CD8-positive, alpha-beta memory T cell (primary cell): ENCODE data around the gene ZMYND11. TPM values are rescaled to one million over a fixed set of nuclear protein-coding genes. Genes with fewer than 3 reads are reported as not detected.

Experiments
- CTCF ChIA-PET: fragments of 350-600 bp; sonication (Branson Sonifier 250); formaldehyde crosslinking; loops from one replicate; lab custom pipeline; 2021; ENCODE audit warnings: antibody characterized with exemption; lab: Charles Lee
- POLR2A ChIA-PET: fragments of 350-600 bp; sonication (Branson Sonifier 250); formaldehyde crosslinking; loops from one replicate; lab custom pipeline; 2021; ENCODE audit warnings: antibody characterized with exemption; lab: Charles Lee
- DNase-seq, 5 donors: peaks; one replicate each; pipeline versions ENCODE4 v3.0.0 to v3.0.0-alpha.2; 2020 to 2022; ENCODE audit warnings: mixed read lengths in 1 of 5
- H3K27ac ChIP-seq: one replicate; pipeline ENCODE4 v1.7.0; 2013; ENCODE audit warnings: low read depth, mild to moderate bottlenecking, low read length, moderate library complexity
- H3K27me3 ChIP-seq: 2 replicates; pipeline ENCODE4 v1.7.0; 2013; ENCODE audit warnings: low read length, mild to moderate bottlenecking; ENCODE audit not compliant: insufficient read depth, poor library complexity, severe bottlenecking
- H3K36me3 ChIP-seq: 2 replicates; pipeline ENCODE4 v1.7.0; 2013; ENCODE audit warnings: mild to moderate bottlenecking, low read length, moderate library complexity; ENCODE audit not compliant: insufficient read depth
- H3K4me1 ChIP-seq: 2 replicates; pipeline ENCODE4 v1.7.0; 2013; ENCODE audit warnings: mild to moderate bottlenecking, low read length, moderate library complexity; ENCODE audit not compliant: insufficient read depth
- H3K4me3 ChIP-seq: 2 replicates; pipeline ENCODE4 v1.7.0; 2013; ENCODE audit warnings: mild to moderate bottlenecking, low read length
- H3K9me3 ChIP-seq: 2 replicates; pipeline ENCODE4 v1.7.0; 2013; ENCODE audit warnings: mild to moderate bottlenecking, low read length
- H3K27ac Mint-ChIP-seq, 8 donors: one replicate each; pipeline ENCODE4 v1.8.0; 2020 to 2021; ENCODE audit warnings: mixed read lengths in 8 of 8, mild to moderate bottlenecking in 6 of 8, inconsistent platforms in 3 of 8, moderate library complexity in 3 of 8
- H3K27me3 Mint-ChIP-seq, 2 donors: one replicate each; pipeline ENCODE4 v1.8.0; 2020 to 2021; ENCODE audit warnings: mixed read lengths in 2 of 2, mild to moderate bottlenecking in 1 of 2, moderate library complexity in 1 of 2
- H3K36me3 Mint-ChIP-seq, 3 donors: one replicate each; pipeline ENCODE4 v1.8.0; 2020 to 2021; ENCODE audit warnings: mixed read lengths in 3 of 3, inconsistent platforms in 1 of 3, mild to moderate bottlenecking in 1 of 3
- H3K4me1 Mint-ChIP-seq, 3 donors: one replicate each; pipeline ENCODE4 v1.8.0; 2020 to 2021; ENCODE audit warnings: mixed read lengths in 3 of 3, inconsistent platforms in 1 of 3, mild to moderate bottlenecking in 1 of 3
- H3K4me3 Mint-ChIP-seq, 7 donors: one replicate each; pipeline ENCODE4 v1.8.0; 2020 to 2021; ENCODE audit warnings: mixed read lengths in 7 of 7, mild to moderate bottlenecking in 6 of 7, moderate library complexity in 4 of 7, inconsistent platforms in 2 of 7
- H3K9me3 Mint-ChIP-seq, 5 donors: one replicate each; pipeline ENCODE4 v1.8.0; 2020 to 2022; ENCODE audit warnings: mixed read lengths in 5 of 5, mild to moderate bottlenecking in 3 of 5, moderate library complexity in 2 of 5, inconsistent platforms in 1 of 5
- polyA plus RNA-seq: library from polyadenylated mRNA; unstranded; fragments of 300-500 nt; fragmentation: Illumina TruSeq; gene quantifications from one replicate; pipeline ENCODE4 v1.2.3, GENCODE V29; 2021
- total RNA-seq, 2 experiments: library from RNA; stranded (reverse); gene quantifications; one replicate each; pipeline ENCODE4 v1.2.3, GENCODE V29; 2021

The ZMYND11 gene
- total and polyA plus RNA-seq, 3 experiments from 2014 or later, result 34.9 to 53.5 (median 36.7) TPM

DNA sequence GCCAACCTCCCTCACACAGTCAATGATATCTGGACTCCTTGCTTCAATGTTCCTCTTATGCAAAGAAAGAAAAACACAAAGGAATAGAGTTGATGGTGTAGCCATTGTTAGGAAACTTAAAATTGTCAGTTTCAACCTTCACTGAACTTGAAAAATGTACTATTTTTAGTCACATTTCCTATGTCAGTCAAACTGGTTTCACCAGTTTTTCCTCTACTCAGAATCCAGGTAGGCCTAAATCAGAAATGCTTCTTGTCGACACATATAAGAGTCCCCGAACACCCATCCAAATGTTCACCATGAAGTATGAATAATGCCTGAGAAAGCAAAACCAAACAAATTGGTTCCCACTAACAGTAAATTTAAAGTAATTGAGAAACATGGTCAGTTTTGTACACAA, 42.4 kb upstream of the ZMYND11 start:
- Histone ChIP-seq H3K4me3 (no peak overlapping the region), H3K4me1 (no peaks in the 10 kb centered on the region), H3K27ac (no peak overlapping the region), H3K36me3 (no peaks in the 10 kb centered on the region), H3K27me3 (no peaks in the 10 kb centered on the region), H3K9me3 (peaks cover 3% of the 10 kb centered on the region)
- Mint-ChIP-seq H3K4me1 (no peaks in the 10 kb centered on the region), H3K4me3 (no peak overlapping the region), H3K27me3 (peaks cover 3 to 11% of the 10 kb centered on the region in 2 donors), H3K27ac (no peak overlapping the region), H3K36me3 (peaks cover 1 to 25% (median 2%) of the 10 kb centered on the region in 3 donors), H3K9me3 (peaks cover 10 to 33% (median 24%) of the 10 kb centered on the region in 5 donors)
- CTCF ChIA-PET, result no interaction called here
- POLR2A ChIA-PET, result no interaction called here
- DNase-seq, result no peak

DNA sequence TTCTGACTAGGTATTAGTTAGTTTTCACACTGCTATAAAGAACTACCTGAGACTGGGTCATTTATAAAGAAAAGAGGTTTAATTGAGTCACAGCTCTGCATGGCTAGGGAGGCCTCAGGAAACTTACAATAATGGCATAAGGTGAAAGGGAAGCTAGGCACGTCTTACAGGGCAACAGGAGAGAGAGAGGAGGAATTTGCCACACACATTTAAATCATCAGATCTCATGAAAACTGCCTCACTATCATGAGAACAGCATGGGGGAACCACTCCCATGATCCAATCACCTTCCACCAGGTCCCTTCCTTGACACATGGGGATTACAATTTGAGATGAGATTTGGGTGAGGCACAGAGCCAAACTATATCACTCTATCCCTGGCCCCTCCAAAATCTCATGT, 40.6 kb upstream of the ZMYND11 start:
- no peaks in the 10 kb centered on the region for H3K27me3 ChIP-seq
- Mint-ChIP-seq H3K4me1 (no peaks in the 10 kb centered on the region), H3K36me3 (peaks cover 1 to 25% (median 2%) of the 10 kb centered on the region in 3 donors), H3K27ac (no peak overlapping the region), H3K9me3 (peaks cover 12 to 36% (median 27%) of the 10 kb centered on the region in 5 donors), H3K4me3 (no peak overlapping the region), H3K27me3 (peaks cover 2 to 9% of the 10 kb centered on the region in 2 donors)
- H3K27ac ChIP-seq, result no peak overlapping the region
- DNase-seq, result no peak
- no peak overlapping the region for H3K4me3 ChIP-seq
- CTCF ChIA-PET, result no interaction called here
- no peaks in the 10 kb centered on the region for H3K4me1 ChIP-seq
- H3K36me3 ChIP-seq, result no peaks in the 10 kb centered on the region
- POLR2A ChIA-PET, result no interaction called here
- peaks cover 3% of the 10 kb centered on the region for H3K9me3 ChIP-seq

DNA sequence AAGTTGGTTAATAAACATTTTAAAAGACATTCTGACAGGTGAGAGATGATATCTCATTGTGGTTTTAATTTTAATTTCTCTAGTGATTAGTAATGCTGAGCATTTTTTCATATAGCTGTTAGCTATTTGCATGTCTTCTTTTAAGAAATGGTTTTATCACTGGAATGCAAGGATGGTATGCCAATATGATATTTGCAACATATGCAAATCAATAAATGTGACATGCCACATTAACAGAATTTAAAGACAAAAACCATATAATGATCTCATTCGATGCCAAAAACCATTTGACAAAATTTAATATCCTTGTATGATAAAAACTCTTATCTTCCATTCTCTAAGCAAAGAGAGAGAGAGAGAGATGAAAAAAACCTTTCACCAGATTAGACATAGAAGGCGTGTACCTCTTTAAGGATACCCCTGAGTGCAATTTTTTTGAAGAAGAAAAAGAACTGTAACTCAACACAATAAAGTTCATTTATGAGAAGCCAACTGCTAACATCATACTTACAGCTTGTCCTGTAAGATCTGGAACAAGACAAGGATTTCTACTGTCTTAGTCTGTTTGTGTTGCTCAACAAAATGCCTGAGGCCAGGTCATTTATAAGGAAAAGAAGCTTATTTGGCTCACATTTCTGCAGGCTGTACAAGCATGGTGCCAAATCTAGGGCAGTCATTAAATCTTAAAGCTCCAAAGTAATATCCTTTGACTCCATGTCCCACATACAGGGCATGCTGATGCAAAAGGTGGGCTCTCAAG, 39.7 kb upstream of the ZMYND11 start:
- Histone ChIP-seq H3K4me1 (no peaks in the 10 kb centered on the region), H3K27ac (no peak overlapping the region), H3K27me3 (no peaks in the 10 kb centered on the region), H3K9me3 (peaks cover 3% of the 10 kb centered on the region), H3K4me3 (no peak overlapping the region), H3K36me3 (no peaks in the 10 kb centered on the region)
- ChIA-PET CTCF (no interaction called here), POLR2A (no interaction called here)
- Mint-ChIP-seq H3K4me1 (no peaks in the 10 kb centered on the region), H3K9me3 (peaks cover 12 to 36% (median 27%) of the 10 kb centered on the region in 5 donors), H3K27me3 (peaks cover 2 to 7% of the 10 kb centered on the region in 2 donors), H3K27ac (no peak overlapping the region), H3K36me3 (peaks cover 1 to 25% (median 2%) of the 10 kb centered on the region in 3 donors), H3K4me3 (no peak overlapping the region)
- no peak for DNase-seq

DNA sequence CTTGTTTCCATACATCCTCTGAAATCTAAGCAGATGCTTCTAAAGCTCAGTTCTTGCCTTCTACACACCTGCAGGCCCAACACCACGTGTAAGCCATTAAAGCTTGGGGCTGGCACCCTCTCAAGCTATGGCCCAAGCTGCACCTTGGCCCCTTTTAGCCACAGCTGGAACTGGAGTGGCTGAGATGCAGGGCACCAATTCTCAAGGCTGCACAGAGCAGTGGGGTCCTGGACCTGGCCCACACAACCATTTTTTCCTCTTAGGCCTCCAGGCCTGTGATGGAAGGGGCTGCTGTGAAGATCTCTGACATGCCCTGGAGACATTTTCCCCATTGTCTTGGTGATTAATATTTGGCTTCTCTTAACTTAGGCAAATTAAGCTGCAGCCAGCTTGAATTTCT, 38.8 kb upstream of the ZMYND11 start:
- peaks cover 2 to 6% of the 10 kb centered on the region in 2 donors for H3K27me3 Mint-ChIP-seq
- Histone ChIP-seq H3K4me1 (no peaks in the 10 kb centered on the region), H3K36me3 (no peaks in the 10 kb centered on the region), H3K4me3 (no peak overlapping the region), H3K27ac (no peak overlapping the region), H3K9me3 (peaks cover 3% of the 10 kb centered on the region), H3K27me3 (no peaks in the 10 kb centered on the region)
- no peaks in the 10 kb centered on the region for H3K4me1 Mint-ChIP-seq
- H3K4me3 Mint-ChIP-seq, result no peak overlapping the region
- ChIA-PET POLR2A (no interaction called here), CTCF (no interaction called here)
- peaks cover 12 to 36% (median 27%) of the 10 kb centered on the region in 5 donors for H3K9me3 Mint-ChIP-seq
- no peak overlapping the region for H3K27ac Mint-ChIP-seq
- DNase-seq, result no peak
- H3K36me3 Mint-ChIP-seq, result peaks cover 1 to 25% (median 2%) of the 10 kb centered on the region in 3 donors

DNA sequence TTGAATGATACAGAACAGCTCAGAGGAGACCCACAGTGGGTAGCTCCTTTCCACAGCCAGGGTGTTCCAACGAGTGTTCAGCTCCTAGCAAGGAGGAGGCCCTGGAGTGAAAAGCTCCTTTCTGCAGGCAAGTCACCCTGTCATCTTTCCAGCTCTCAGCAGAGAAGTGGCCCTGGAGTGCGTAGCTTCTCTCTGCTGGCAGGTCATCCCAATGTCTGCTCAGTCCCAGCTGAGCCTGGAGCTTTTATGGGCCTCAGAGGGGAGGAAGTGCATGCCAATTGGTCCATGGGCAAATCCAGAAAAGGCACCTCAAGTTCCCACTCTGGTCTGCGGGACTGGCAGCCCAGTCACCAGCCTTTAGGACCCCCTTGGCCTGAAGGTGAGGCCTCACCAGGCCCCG, 30.8 kb upstream of the ZMYND11 start:
- Histone ChIP-seq H3K27ac (no peak overlapping the region), H3K27me3 (no peaks in the 10 kb centered on the region), H3K36me3 (no peaks in the 10 kb centered on the region), H3K4me1 (no peaks in the 10 kb centered on the region), H3K9me3 (no peaks in the 10 kb centered on the region), H3K4me3 (no peak overlapping the region)
- H3K9me3 Mint-ChIP-seq, result no peaks in the 10 kb centered on the region
- no peak overlapping the region for H3K27ac Mint-ChIP-seq
- no peak overlapping the region for H3K4me3 Mint-ChIP-seq
- DNase-seq, result no peak
- CTCF ChIA-PET, result no interaction called here
- H3K36me3 Mint-ChIP-seq, result no peaks in the 10 kb centered on the region
- H3K4me1 Mint-ChIP-seq, result peaks cover 0 to 6% (median 3%) of the 10 kb centered on the region in 3 donors
- peaks cover 0 to 20% of the 10 kb centered on the region in 2 donors for H3K27me3 Mint-ChIP-seq
- POLR2A ChIA-PET, result no interaction called here

DNA sequence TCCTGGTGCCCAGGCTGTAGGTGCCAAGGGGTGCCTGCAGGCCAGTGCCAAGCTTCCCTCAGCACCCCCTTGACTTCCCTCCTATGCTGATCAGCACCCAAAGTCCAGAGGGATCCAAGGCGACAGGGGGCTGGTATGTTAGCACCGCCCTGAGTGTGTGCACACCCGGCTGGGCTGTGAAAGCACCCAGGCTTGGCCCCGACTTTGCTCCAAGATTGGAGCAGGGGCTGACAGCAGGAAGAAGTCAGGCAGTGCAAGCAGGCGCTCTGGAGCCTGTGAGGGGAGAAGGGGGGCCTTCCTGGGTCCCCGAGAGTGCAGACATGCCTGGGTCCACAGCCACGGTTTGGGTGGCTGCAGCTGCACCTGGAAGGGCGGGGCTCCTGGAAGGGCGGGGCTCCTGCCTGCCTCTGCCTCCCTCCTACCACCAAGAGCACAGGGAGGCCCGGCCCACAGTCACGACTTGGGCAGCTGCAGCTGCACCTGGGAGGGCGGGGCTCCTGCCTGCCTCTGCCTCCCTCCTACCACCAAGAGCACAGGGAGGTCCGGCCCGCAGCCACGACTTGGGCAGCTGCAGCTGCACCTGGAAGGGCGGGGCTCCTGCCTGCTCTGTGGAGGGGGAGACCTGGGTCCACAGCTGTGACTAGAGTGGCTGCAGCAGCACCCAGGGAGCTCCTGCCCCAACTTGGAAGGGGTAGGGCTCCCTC, 30.2 kb upstream of the ZMYND11 start:
- Histone ChIP-seq H3K4me3 (no peak overlapping the region), H3K4me1 (no peaks in the 10 kb centered on the region), H3K36me3 (no peaks in the 10 kb centered on the region), H3K27ac (no peak overlapping the region), H3K27me3 (no peaks in the 10 kb centered on the region), H3K9me3 (no peaks in the 10 kb centered on the region)
- ChIA-PET POLR2A (no interaction called here), CTCF (no interaction called here)
- no peaks in the 10 kb centered on the region for H3K9me3 Mint-ChIP-seq
- no peaks in the 10 kb centered on the region for H3K36me3 Mint-ChIP-seq
- peaks cover 0 to 6% (median 3%) of the 10 kb centered on the region in 3 donors for H3K4me1 Mint-ChIP-seq
- no peak for DNase-seq
- no peak overlapping the region for H3K27ac Mint-ChIP-seq
- H3K4me3 Mint-ChIP-seq, result no peak overlapping the region
- peaks cover 0 to 23% of the 10 kb centered on the region in 2 donors for H3K27me3 Mint-ChIP-seq

DNA sequence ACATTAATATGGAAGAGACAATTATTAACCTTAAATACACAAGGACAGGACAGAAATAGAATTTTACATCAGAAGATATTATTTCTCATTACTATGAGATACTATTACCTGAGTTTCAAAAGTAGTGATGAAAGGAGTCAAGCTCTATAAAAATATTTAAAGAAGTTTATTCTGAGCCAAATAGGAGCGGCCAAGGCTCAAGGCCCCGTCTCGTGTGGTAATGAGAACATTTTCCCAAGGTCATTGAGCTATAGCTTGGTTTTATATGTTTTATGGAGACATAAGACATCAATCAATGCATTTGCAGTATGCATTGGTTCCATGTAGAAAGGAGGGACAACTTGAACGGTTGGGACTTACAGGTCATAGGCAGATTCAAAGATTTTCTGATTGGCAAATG, 29.4 kb upstream of the ZMYND11 start:
- no peak overlapping the region for H3K4me3 ChIP-seq
- Mint-ChIP-seq H3K27ac (peak overlapping the region in 1 of 8 donors; percentile 4), H3K27me3 (peaks cover 0 to 23% of the 10 kb centered on the region in 2 donors), H3K9me3 (no peaks in the 10 kb centered on the region), H3K4me3 (no peak overlapping the region), H3K36me3 (no peaks in the 10 kb centered on the region), H3K4me1 (peaks cover 0 to 6% (median 3%) of the 10 kb centered on the region in 3 donors)
- H3K36me3 ChIP-seq, result no peaks in the 10 kb centered on the region
- ChIA-PET CTCF (no interaction called here), POLR2A (no interaction called here)
- no peak for DNase-seq
- no peaks in the 10 kb centered on the region for H3K4me1 ChIP-seq
- H3K27ac ChIP-seq, result no peak overlapping the region
- H3K9me3 ChIP-seq, result no peaks in the 10 kb centered on the region
- no peaks in the 10 kb centered on the region for H3K27me3 ChIP-seq

DNA sequence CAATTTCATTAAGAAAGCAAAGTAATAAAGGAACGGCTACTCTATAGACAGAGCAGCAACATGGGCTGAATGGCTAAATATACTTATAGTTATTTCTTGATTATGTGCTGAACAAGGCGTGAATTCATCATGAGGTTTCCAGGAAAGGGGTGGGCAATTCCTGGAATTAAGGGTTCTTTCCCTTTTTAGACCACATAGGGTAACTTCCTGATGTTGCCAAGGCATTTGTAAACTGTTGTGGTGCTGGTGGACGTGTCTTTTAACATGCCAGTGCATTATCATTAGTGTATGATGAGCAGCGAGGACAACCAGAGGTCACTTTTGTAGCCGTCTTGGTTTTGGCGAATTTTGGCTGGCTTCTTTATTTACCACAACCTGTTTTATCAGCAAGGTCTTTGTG, 28.5 kb upstream of the ZMYND11 start:
- CTCF ChIA-PET, result no interaction called here
- no peaks in the 10 kb centered on the region for H3K4me1 ChIP-seq
- no peak overlapping the region for H3K4me3 ChIP-seq
- DNase-seq, result no peak
- no peaks in the 10 kb centered on the region for H3K9me3 ChIP-seq
- H3K27ac ChIP-seq, result no peak overlapping the region
- Mint-ChIP-seq H3K4me3 (no peak overlapping the region), H3K27me3 (peaks cover 0 to 18% of the 10 kb centered on the region in 2 donors), H3K4me1 (peaks cover 0 to 6% (median 3%) of the 10 kb centered on the region in 3 donors), H3K9me3 (no peaks in the 10 kb centered on the region), H3K36me3 (no peaks in the 10 kb centered on the region), H3K27ac (peak overlapping the region in 1 of 8 donors; percentile 85)
- POLR2A ChIA-PET, result no interaction called here
- H3K36me3 ChIP-seq, result no peaks in the 10 kb centered on the region
- no peaks in the 10 kb centered on the region for H3K27me3 ChIP-seq
